ENCODE measurements around the gene SCD. TPM values are rescaled to one million over a fixed set of nuclear protein-coding genes. Genes with fewer than 3 reads are reported as not detected.

Gene SCD
- total RNA-seq, 3 donors from 2014 or later: 19.7 to 26.7 (median 21.1) TPM

DNA sequence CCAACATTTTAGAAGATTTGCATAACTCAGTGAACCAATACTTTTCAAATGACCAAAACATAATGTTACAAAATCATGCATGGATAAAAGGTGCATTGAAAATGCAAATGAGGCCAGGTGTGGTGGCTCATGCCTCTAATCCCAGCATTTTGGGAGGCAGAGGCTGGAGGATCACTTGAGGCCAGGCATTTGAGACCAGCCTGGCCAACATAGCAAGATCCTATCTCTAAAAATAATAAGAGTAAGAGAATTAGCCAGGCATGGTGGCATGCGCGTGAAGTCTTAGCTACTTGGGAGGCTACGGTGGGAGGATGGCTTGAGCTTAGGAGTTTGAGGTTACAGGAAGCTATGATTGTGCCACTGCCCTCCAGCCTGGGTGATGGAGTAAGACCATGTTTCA is 33.4 kb downstream of the SCD start:
- no peaks in the 10 kb centered on the region for H3K4me1 Mint-ChIP-seq (ENCODE audit: low read depth)
- H3K27me3 Mint-ChIP-seq (ENCODE audit: low read depth): no peaks in the 10 kb centered on the region

DNA sequence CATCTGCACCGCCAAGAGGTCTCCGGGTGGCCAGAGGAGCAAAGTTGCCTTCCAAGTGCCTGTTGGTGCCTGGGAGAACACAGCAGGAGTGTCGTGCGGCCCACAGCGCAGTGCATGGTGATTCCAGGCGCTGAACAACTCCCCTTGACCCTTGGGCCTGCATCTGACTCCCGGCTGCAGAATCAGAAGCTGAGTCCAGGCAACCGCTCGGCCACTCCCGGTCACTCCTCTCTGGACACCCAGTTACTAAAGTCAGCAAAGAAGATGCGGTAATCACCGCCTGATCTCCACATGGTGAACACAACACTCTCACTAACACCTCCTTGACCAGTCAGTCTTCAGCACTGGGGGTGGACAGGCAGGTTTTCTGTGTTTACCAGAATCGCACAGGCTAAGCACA is 35.5 kb downstream of the SCD start:
- Mint-ChIP-seq H3K4me3 (no peak overlapping the region), H3K4me1 (ENCODE audit: low read depth) (no peaks in the 10 kb centered on the region), H3K27me3 (ENCODE audit: low read depth) (no peaks in the 10 kb centered on the region), H3K36me3 (ENCODE audit: insufficient read depth) (peaks cover 19% of the 10 kb centered on the region), H3K9me3 (no peaks in the 10 kb centered on the region)
- DNase-seq (no peak), ATAC-seq (no peak)

More for the DNA sequence above, 33.4 kb downstream of the SCD start:
- Mint-ChIP-seq H3K9me3 (no peaks in the 10 kb centered on the region), H3K36me3 (ENCODE audit: insufficient read depth) (peaks cover 16% of the 10 kb centered on the region), H3K4me3 (no peak overlapping the region)
- DNase-seq (no peak), ATAC-seq (no peak)

GRCh38 chr10:100383251-100383650 is 36.2 kb downstream of the SCD start:
- Mint-ChIP-seq H3K27me3 (ENCODE audit: low read depth) (no peaks in the 10 kb centered on the region), H3K4me1 (ENCODE audit: low read depth) (no peaks in the 10 kb centered on the region), H3K36me3 (ENCODE audit: insufficient read depth) (peaks cover 25% of the 10 kb centered on the region), H3K9me3 (no peaks in the 10 kb centered on the region), H3K4me3 (no peak overlapping the region)
- DNase-seq: no peak
- ATAC-seq: no peak

GRCh38 chr10:100391163-100392002 is 44.4 kb downstream of the SCD start:
- Mint-ChIP-seq H3K27me3 (ENCODE audit: low read depth) (no peaks in the 10 kb centered on the region), H3K36me3 (ENCODE audit: insufficient read depth) (peaks cover 7% of the 10 kb centered on the region), H3K4me1 (ENCODE audit: low read depth) (no peaks in the 10 kb centered on the region), H3K4me3 (no peak overlapping the region), H3K9me3 (no peaks in the 10 kb centered on the region)
- ATAC-seq (no peak), DNase-seq (no peak)

DNA sequence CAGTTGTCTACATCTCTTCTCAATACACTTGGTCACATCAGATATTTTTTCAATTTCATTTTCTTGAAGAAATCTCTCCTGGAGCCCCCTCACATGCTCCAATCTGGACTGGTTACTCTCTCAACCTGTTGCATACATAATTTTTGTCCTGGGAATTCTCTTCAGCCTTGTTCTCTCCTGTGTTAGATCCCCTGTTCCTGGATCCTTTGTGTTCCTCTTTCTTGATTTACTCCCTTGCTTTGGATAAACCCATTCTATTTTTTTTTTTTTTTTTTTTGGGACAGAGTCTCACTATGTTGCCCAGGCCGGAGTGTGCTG is 45.6 kb downstream of the SCD start:
- no peak for ATAC-seq
- no peaks in the 10 kb centered on the region for H3K4me1 Mint-ChIP-seq (ENCODE audit: low read depth)
- H3K36me3 Mint-ChIP-seq (ENCODE audit: insufficient read depth): peaks cover 5% of the 10 kb centered on the region
- H3K27me3 Mint-ChIP-seq (ENCODE audit: low read depth): no peaks in the 10 kb centered on the region
- no peaks in the 10 kb centered on the region for H3K9me3 Mint-ChIP-seq
- H3K4me3 Mint-ChIP-seq: no peak overlapping the region
- no peak for DNase-seq

GRCh38 chr10:100395626-100396025 is 48.6 kb downstream of the SCD start:
- Mint-ChIP-seq H3K36me3 (ENCODE audit: insufficient read depth) (no peaks in the 10 kb centered on the region), H3K4me1 (ENCODE audit: low read depth) (no peaks in the 10 kb centered on the region), H3K4me3 (no peak overlapping the region), H3K9me3 (no peaks in the 10 kb centered on the region), H3K27me3 (ENCODE audit: low read depth) (no peaks in the 10 kb centered on the region)
- no peak for ATAC-seq
- DNase-seq: no peak

- no peaks in the 10 kb centered on the region for H3K4me1 Mint-ChIP-seq (ENCODE audit: low read depth)
- ATAC-seq: no peak
- no peak for DNase-seq
- no peaks in the 10 kb centered on the region for H3K27me3 Mint-ChIP-seq (ENCODE audit: low read depth)
- H3K36me3 Mint-ChIP-seq (ENCODE audit: insufficient read depth): no peaks in the 10 kb centered on the region
- H3K4me3 Mint-ChIP-seq: no peak overlapping the region
- H3K9me3 Mint-ChIP-seq: no peaks in the 10 kb centered on the region
Measured at GRCh38 chr10:100396605-100397004, 49.6 kb downstream of the SCD start.

DNA sequence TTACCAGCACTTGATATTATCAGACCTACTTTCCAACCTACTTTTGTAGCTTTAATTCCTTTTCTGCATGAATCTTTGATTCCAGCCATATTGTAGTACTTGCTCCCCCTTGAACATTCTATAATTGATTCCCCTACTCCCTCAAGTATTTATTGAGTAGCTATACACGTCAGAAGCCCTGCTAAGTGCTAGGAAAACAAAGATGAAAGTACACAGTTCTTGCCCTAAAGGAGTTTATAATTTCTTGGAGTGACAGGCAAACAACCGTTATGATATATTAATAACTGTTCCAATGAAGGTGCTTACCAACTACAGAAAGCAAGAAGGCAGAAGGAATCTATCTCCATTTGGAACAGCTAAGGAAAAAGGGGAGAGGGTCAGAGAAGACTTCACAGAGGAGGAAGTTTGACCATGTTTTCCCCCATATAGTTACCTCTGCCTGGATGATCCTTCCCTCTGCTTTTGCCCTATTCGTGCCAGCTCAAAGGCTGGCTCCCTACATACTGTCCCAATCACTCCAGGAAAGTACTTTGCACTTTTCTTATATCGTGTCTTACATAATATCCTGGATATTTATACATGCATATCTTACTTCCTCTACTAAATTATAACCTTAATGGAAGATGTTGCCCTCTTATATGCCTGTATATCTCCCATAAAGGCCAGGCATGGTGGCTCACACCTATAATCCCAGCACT is 54.7 kb downstream of the SCD start:
- H3K4me1 Mint-ChIP-seq (ENCODE audit: low read depth): no peaks in the 10 kb centered on the region
- DNase-seq (no peak), ATAC-seq (no peak)
- no peaks in the 10 kb centered on the region for H3K36me3 Mint-ChIP-seq (ENCODE audit: insufficient read depth)
- H3K9me3 Mint-ChIP-seq: no peaks in the 10 kb centered on the region
- H3K4me3 Mint-ChIP-seq: no peak overlapping the region
- H3K27me3 Mint-ChIP-seq (ENCODE audit: low read depth): peaks cover 6% of the 10 kb centered on the region

DNA sequence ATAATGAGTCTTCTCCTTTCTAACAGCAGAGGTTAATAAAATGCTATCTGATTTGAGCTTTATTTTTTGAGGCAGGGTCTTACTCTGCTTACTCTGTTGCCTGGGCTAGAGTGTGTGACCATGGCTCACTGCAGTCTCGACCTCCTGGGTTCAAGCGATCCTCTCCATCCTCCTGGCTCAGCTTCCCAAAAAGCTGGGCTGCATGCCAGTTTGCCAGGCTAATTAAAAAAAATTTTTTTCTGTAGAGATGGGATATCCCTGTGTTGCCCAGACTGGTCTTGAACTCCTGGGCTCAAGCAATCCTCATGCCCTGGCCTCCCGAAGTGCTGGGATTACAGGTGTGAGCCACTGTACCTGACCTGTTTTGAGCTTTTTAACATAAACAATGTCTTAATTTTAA is 56.7 kb downstream of the SCD start:
- DNase-seq: no peak
- Mint-ChIP-seq H3K4me3 (no peak overlapping the region), H3K4me1 (ENCODE audit: low read depth) (no peaks in the 10 kb centered on the region), H3K27me3 (ENCODE audit: low read depth) (peaks cover 7% of the 10 kb centered on the region), H3K9me3 (no peaks in the 10 kb centered on the region), H3K36me3 (ENCODE audit: insufficient read depth) (no peaks in the 10 kb centered on the region)
- ATAC-seq: no peak

DNA sequence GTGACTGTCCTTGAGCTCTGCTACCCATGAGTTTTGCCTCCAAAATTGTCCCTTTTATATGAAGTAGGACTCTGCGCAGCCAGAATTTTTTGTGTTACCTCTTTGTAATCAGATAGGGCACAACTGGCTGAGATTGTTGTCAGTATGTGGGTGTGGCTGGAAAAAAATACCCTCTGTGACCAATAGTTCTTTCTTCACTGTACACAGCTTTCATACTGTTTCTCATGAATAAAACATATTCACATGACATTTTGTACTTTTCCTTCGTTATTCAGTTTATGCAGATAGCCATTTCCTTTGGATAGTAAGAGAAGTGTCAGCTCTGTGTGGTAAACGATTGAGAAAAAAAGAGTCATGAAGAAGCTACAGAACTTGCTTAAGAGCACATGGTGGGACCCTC is 66.1 kb downstream of the SCD start:
- no peaks in the 10 kb centered on the region for H3K9me3 Mint-ChIP-seq
- no peak for ATAC-seq
- no peak overlapping the region for H3K4me3 Mint-ChIP-seq
- H3K4me1 Mint-ChIP-seq (ENCODE audit: low read depth): no peaks in the 10 kb centered on the region
- H3K36me3 Mint-ChIP-seq (ENCODE audit: insufficient read depth): no peaks in the 10 kb centered on the region
- H3K27me3 Mint-ChIP-seq (ENCODE audit: low read depth): peaks cover 8% of the 10 kb centered on the region
- no peak for DNase-seq

Other genes with a start within 250 kb of the SCD start
- gene ERLIN1, start 161.2 kb upstream of the SCD start, total RNA-seq: 10 to 100 TPM; 20.3 to 26.5 (median 21.9) TPM
- gene CHUK, start 117.6 kb upstream of the SCD start, total RNA-seq: 10 to 100 TPM; 40.4 to 44.1 (median 42.8) TPM
- gene CWF19L1, start 79.6 kb upstream of the SCD start, total RNA-seq: 10 to 100 TPM; 37.6 to 47.0 (median 40.8) TPM
- 10 to 100 TPM; 62.5 to 79.5 (median 75.5) TPM for gene BLOC1S2, start 60.6 kb upstream of the SCD start, total RNA-seq
- gene PKD2L1, start 17.0 kb upstream of the SCD start, total RNA-seq: not detected
- gene WNT8B, start 115.8 kb downstream of the SCD start, total RNA-seq: under 1 TPM in 1 of 3 donors, not detected in 2; 0.11 TPM
- gene SEC31B, start 172.6 kb downstream of the SCD start, total RNA-seq: 1 to 10 TPM; 6.2 to 7.6 (median 6.9) TPM
- 100 to 1,000 TPM; 261 to 286 (median 280) TPM for gene NDUFB8, start 182.6 kb downstream of the SCD start, total RNA-seq
- 10 to 100 TPM; 42.8 to 52.6 (median 48.7) TPM for gene HIF1AN, start 188.7 kb downstream of the SCD start, total RNA-seq

Measured in activated T-cell treated with anti-CD3 and anti-CD28 coated beads, Interleukin-2, amount 50 U/mL, for 4 hours (primary cell).